Osteoblast (primary cell): Measurements from ENCODE around the gene STX16. TPM values are rescaled to one million over a fixed set of nuclear protein-coding genes. Genes with fewer than 3 reads are reported as not detected.
A peak's percentile ranks its signal among the peaks of the same experiment; 100 is the strongest.

ENCODE experiments used
- DNase-seq: peaks from one replicate; pipeline ENCODE4 v3.0.0; 2011; ENCODE audit warnings: low spot score, mixed read lengths; ENCODE audit not compliant: insufficient read length; ENCODE audit errors: missing footprints
- H2AFZ ChIP-seq: 2 replicates; pipeline ENCODE4 v1.6.0; 2011; ENCODE audit warnings: mild to moderate bottlenecking, low read length
- H3K27ac ChIP-seq: 2 replicates; pipeline ENCODE4 v1.5.1; 2011; ENCODE audit warnings: mild to moderate bottlenecking, low read depth, low read length, moderate library complexity
- H3K27me3 ChIP-seq: 2 replicates; pipeline ENCODE4 v1.6.0; 2012; ENCODE audit warnings: mild to moderate bottlenecking, control low read depth, inconsistent platforms, low read length, moderate library complexity; ENCODE audit not compliant: insufficient read depth
- H3K36me3 ChIP-seq: 2 replicates; pipeline ENCODE4 v1.5.1; 2011; ENCODE audit warnings: mild to moderate bottlenecking, low read length, control low read depth, moderate library complexity; ENCODE audit not compliant: insufficient read depth
- H3K4me1 ChIP-seq: 2 replicates; pipeline ENCODE4 v1.5.1; 2011; ENCODE audit warnings: mild to moderate bottlenecking, low read length, control low read depth, moderate library complexity; ENCODE audit not compliant: insufficient read depth
- H3K4me2 ChIP-seq: 2 replicates; pipeline ENCODE4 v1.6.0; 2011; ENCODE audit warnings: mild to moderate bottlenecking, low read length; ENCODE audit not compliant: insufficient read depth
- H3K4me3 ChIP-seq: fragments of 200-600 bp; sonication (generic); 3 replicates; pipeline ENCODE4 v1.5.1; 2012; ENCODE audit warnings: mild to moderate bottlenecking, low read length, inconsistent platforms; ENCODE audit not compliant: insufficient read depth
- H3K79me2 ChIP-seq: 2 replicates; pipeline ENCODE4 v1.6.0; 2012; ENCODE audit warnings: mild to moderate bottlenecking, low read length, control low read depth, inconsistent platforms; ENCODE audit not compliant: insufficient read depth
- H3K9me3 ChIP-seq: 2 replicates; pipeline ENCODE4 v1.5.1; 2011; ENCODE audit warnings: low read depth, low read length, control low read depth
- H4K20me1 ChIP-seq: 2 replicates; pipeline ENCODE4 v1.6.0; 2012; ENCODE audit warnings: mild to moderate bottlenecking, low read length, control low read depth; ENCODE audit not compliant: insufficient read depth
- CTCF ChIP-seq: IDR thresholded peaks from 2 replicates; pipeline ENCODE4 v1.5.1; 2011; ENCODE audit warnings: mild to moderate bottlenecking, low read depth, low read length, moderate library complexity; ENCODE audit errors: extremely low read depth
- total RNA-seq: library from RNA; depleted of rRNA; stranded (reverse); fragments of >200 nt; gene quantifications from 2 replicates; pipeline ENCODE4 v1.2.3, GENCODE V29; 2012

Gene STX16
- total RNA-seq, 1 donor: 28.6 TPM

- Histone ChIP-seq H3K79me2 (peaks cover 55% of the 10 kb centered on the region), H3K36me3 (no peaks in the 10 kb centered on the region), H3K27ac (peak overlapping the region; percentile 90), H3K9me3 (no peaks in the 10 kb centered on the region), H3K4me2 (peak overlapping the region; percentile 98), H3K4me3 (peak overlapping the region; percentile 95), H3K4me1 (peaks cover 45% of the 10 kb centered on the region), H3K27me3 (no peaks in the 10 kb centered on the region), H4K20me1 (peaks cover 8% of the 10 kb centered on the region), H2AFZ (peak overlapping the region; percentile 80)
- TF ChIP-seq CTCF: no peak
- DNase-seq: no peak
Observed at GRCh38 chr20:58651559-58651945, 469 bp downstream of the STX16 start.

- TF ChIP-seq CTCF: no peak
- H3K27me3 ChIP-seq: no peaks in the 10 kb centered on the region
- peak overlapping the region; percentile 95 for H3K4me3 ChIP-seq
- peak overlapping the region; percentile 98 for H3K4me2 ChIP-seq
- peaks cover 60% of the 10 kb centered on the region for H3K79me2 ChIP-seq
- H2AFZ ChIP-seq: peak overlapping the region; percentile 81
- H3K27ac ChIP-seq: peak overlapping the region; percentile 90
- DNase-seq: peak; percentile 95
- peaks cover 50% of the 10 kb centered on the region for H3K4me1 ChIP-seq
- peaks cover 8% of the 10 kb centered on the region for H4K20me1 ChIP-seq
- no peaks in the 10 kb centered on the region for H3K36me3 ChIP-seq
- H3K9me3 ChIP-seq: no peaks in the 10 kb centered on the region
Observed at GRCh38 chr20:58651946-58652605, 993 bp downstream of the STX16 start.

- peaks cover 46% of the 10 kb centered on the region for H3K4me1 ChIP-seq
- H3K79me2 ChIP-seq: peaks cover 67% of the 10 kb centered on the region
- peak overlapping the region; percentile 95 for H3K4me3 ChIP-seq
- H2AFZ ChIP-seq: peak overlapping the region; percentile 81
- no peak for TF ChIP-seq CTCF
- H3K36me3 ChIP-seq: no peaks in the 10 kb centered on the region
- H3K27ac ChIP-seq: peak overlapping the region; percentile 90
- H3K27me3 ChIP-seq: no peaks in the 10 kb centered on the region
- peak overlapping the region; percentile 98 for H3K4me2 ChIP-seq
- no peak for DNase-seq
- no peaks in the 10 kb centered on the region for H3K9me3 ChIP-seq
- H4K20me1 ChIP-seq: peaks cover 8% of the 10 kb centered on the region
Observed at GRCh38 chr20:58652606-58653294, 1.7 kb downstream of the STX16 start.

- Histone ChIP-seq H3K27me3 (no peaks in the 10 kb centered on the region), H3K36me3 (no peaks in the 10 kb centered on the region), H3K4me3 (no peak overlapping the region), H3K4me2 (peak overlapping the region; percentile 98), H3K4me1 (peaks cover 42% of the 10 kb centered on the region), H4K20me1 (peaks cover 8% of the 10 kb centered on the region), H3K27ac (no peak overlapping the region), H2AFZ (no peak overlapping the region), H3K9me3 (no peaks in the 10 kb centered on the region), H3K79me2 (peaks cover 83% of the 10 kb centered on the region)
- TF ChIP-seq CTCF: no peak
- no peak for DNase-seq
Observed at GRCh38 chr20:58654337-58654736, 3.3 kb downstream of the STX16 start.
